NCI-H146 (cell line): ENCODE measurements around the gene TOM1L2.
"Not testable (repeated sequence)": the region's sequence is repeated elsewhere in the genome, so short reads cannot be mapped to it uniquely, and the experiment has no call there.

Source experiments
- DNase-seq: peaks from one replicate; lab custom pipeline; 2025; lab: John Stamatoyannopoulos, UW

Gene TOM1L2

DNA sequence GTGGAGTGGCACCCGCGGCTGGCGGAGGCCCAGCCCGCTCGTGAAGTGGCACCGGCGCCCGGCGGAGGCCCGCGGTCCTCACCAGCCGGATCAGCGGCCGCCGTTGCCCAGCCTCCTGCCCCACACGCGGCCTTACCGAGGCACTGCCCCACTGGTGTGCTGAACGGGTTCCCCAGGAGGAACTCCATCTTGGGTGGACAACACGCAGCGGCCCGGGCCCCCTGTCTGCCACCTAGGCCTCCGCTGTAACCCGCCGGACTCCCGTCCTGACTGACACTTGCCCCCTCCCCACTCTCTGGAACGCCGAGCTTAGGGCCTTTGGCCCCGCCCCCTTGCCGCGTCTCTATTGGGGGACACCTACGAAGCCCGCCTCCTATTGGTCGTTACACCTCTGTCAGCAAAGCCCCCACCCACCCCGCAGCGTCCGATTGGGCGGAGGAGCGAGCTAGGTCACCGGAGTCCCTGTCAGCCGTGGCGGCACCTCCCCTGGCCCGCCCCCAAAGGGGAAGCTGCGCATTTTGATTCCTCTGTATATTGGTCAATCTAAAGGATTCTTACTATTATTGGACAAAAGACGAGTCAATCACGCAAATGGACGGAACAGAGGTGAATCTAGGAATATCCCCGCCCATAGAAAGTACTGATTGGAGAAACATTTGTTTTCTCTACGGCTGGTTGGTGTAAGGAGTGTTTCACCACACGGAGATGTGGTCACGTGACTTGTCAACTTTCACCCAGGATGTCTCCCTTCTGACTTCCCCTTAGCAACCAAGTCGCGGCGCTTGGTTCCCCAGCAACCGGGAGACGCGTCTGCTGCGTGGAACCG is at the start of gene TOM1L2, which contains the start of gene DRC3:
Gene TOM1L2 (minus strand): TSS at position 275 of the 826 bp plus-strand sequence. CDS start 87 bp downstream, at position 188.
Gene DRC3 (plus strand): TSS at position 737 of the 826 bp plus-strand sequence. CDS start 4,737 bp downstream, outside the sequence.
- DNase-seq = peak; percentile 100

DNA sequence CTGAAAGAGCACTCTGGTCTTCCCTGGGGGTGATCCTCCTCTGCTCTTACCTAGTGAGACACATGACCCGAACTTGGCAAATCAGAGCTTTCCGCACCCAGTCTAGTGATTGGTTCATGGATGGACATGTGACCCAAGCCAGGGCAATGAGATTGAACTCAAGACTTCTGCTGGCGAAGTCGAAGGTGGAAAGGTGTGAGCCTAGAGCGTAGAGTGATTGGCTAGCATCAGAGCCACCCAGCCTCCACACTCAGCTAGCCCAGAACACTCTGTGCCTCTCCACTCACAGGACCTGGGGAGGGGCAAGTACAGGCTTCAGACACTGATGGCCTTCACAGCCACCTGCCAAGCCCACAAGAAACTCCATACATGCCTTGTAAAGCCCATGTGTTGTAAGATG is 49.2 kb upstream of the TOM1L2 start:
- DNase-seq = no peak

- DNase-seq = no peak
These were observed 48.8 kb upstream of the TOM1L2 start for GRCh38 chr17:18020971-18021370.

DNA sequence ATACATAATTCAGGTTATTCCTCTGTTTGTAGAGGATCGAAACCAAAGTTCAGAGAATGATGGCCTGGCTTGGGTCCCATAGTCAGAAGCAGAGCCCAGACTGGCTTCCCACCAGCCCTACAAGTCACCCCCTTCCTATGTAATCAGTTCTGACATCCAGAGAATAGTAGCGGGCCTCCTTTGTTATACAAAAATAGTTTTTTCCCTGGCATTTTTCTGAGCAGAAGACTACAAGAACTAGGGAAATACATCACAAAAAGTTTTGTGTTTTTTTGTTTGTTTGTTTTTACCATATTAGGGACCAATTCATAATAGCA is 47.6 kb upstream of the TOM1L2 start:
- DNase-seq = no peak

GRCh38 chr17:18018411-18018921 is 46.3 kb upstream of the TOM1L2 start:
- no peak for DNase-seq

- no peak for DNase-seq
These were observed 45.8 kb upstream of the TOM1L2 start for GRCh38 chr17:18017958-18018357.

- no peak for DNase-seq
These were observed 44.2 kb upstream of the TOM1L2 start for GRCh38 chr17:18016426-18016825.

DNA sequence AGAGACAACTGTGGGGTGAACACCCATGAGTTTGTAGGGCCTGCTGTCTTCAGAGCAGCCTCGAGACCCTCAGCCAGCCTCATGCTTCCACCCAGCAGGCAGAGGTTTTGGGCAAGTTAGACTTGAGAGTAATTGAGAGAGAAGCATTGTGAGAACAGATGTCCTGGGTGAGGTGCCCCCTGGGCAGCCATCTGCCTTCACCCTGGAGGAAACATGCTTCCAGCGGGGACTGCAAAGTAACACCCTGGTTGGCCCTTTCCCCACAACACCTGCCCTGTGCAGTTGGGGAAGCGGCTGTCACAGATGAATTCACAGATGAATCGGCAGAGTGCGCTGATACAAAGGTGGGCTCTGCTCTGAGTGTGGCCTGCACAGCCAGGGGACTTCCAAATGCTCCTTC is 43.4 kb upstream of the TOM1L2 start:
- DNase-seq = peak; percentile 39

- DNase-seq = no peak
These were observed 41.8 kb upstream of the TOM1L2 start for GRCh38 chr17:18014006-18014405.

GRCh38 chr17:18011286-18011685 is 39.1 kb upstream of the TOM1L2 start:
- no peak for DNase-seq

DNA sequence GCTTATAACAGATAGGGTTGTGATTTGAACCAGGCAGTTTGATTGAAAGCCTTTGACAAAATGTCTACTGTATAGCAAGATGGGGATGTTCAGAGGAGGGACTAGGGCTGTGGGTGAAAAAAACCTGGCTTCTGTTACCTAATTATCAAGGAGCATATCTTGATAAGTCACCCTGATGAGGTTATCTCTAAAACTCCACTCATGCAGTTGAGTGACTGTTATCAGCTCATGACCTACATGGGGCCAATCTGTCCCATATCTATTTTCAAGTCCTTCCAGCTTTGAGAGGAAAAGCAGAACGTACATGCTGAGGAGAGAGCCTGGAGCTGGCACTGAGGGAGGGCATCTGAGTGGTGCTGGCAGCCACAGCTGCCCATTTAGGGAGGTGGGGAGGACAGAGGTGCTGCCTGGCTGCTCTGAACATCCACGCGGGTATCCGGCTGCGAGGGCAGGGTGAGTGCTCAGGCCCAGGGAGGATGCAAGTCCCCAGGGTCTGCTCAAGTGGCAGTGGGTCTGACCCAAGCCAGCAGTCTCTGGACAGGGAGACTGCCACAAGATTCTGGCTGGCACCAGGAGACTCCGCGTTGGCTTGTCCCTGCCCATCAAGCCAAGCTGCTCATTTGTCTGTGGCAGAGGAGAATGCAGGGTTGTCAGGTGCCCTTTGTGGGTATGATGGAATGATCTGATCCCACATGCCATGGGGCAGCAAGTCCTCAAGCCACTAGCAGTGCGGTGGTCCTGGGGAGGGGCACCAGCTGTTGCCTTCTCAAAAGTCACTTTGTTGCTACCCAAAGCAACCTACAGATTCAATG is 37.6 kb upstream of the TOM1L2 start:
- DNase-seq = no peak

DNA sequence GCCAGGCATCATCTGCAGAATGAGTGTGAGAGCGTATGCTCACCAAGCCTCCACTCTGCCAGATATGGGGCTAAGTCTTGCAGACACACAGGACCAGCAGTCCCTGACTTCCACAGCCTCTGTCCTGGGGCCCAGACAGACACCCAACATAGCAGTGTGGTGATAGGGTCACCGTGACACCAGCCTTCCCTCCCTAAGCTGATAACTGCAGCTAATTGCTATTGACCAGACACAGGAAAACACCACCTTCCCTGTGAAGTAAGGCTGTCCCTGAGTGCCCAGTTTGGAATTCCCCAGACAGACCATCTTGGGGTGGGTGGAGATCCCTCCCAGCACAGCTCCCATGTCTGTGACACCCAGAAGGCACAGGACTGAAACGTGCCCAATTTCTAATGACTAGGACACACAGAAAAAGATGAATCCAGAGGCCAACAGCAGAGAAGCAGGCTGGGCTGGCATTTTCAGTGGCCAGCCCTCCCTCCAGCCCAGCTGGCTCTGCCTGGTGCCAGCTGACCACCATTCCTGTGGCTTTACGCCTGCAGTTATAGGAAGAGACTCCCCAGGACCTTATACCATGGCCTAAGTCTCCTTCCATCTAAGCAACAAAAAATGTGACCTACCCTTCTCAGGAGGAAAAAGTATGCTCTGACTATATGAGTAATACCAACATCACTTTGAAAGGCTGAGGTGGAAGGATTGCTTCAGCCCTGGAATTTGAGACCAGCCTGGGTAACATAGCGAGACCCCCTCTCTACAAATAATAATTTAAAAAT is 36.5 kb upstream of the TOM1L2 start:
- DNase-seq = no peak

DNA sequence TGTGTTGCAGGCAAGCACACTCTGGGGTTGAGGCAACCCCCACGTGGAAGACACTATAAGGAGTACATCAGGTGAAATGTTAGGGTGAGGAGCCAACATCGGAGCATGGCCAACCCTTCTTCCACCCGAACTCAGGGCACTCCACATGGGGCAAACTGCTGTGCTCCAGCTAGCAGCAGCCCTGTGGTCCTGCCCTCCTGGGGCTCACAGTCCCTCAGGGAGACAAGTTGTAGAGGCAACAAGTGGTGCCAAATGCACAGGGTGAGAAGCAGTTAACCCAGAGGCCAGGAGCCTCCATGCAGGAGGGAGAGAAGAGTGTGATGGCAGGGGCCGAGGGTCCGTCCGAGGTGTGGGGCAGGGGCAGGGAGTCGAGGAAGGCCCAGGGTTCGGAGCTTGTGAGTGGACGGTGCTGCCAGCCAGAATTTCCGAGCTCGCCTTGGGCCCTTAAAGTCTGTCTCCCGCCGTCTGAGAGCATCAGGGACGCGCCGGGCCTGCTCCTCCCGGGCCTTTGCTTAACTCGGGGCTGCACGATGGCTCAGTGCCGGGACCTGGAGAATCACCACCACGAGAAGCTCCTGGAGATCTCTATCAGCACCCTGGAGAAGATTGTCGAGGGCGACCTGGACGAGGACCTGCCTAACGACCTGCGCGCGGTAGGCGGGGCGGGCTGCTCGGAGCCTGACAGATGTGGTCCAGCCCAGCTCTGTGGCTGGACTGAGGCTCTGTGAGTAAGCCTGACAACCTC is 34.5 kb upstream of the TOM1L2 start:
- no peak for DNase-seq

GRCh38 chr17:18005496-18005895 is 33.3 kb upstream of the TOM1L2 start:
- DNase-seq = no peak

- no peak for DNase-seq
These were observed 32.7 kb upstream of the TOM1L2 start for GRCh38 chr17:18004884-18005305.

- DNase-seq = no peak
These were observed 32.1 kb upstream of the TOM1L2 start for GRCh38 chr17:18004345-18004744.

GRCh38 chr17:18002171-18002570 is 30.0 kb upstream of the TOM1L2 start:
- no peak for DNase-seq

DNA sequence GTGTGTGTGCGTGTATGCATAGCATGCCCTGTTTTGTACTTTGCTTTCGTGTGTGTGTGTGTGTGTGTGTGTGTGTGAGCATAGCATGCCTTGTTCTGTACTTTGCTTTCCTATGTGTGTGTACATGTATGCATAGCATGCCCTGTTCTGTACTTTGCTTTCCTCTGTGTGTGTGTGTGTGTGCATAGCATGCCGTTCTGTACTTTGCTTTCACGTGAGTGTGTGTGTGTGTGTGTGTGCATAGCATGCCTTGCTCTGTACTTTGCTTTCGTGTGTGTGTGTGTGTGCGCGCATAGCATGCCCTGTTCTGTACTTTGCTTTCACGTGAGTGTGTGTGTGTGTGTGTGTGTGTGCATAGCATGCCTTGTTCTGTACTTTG is 27.8 kb upstream of the TOM1L2 start:
- DNase-seq = no peak

GRCh38 chr17:17999364-18000029 is 27.3 kb upstream of the TOM1L2 start:
- no peak for DNase-seq

GRCh38 chr17:17998934-17999333 is 26.7 kb upstream of the TOM1L2 start:
- no peak for DNase-seq

DNA sequence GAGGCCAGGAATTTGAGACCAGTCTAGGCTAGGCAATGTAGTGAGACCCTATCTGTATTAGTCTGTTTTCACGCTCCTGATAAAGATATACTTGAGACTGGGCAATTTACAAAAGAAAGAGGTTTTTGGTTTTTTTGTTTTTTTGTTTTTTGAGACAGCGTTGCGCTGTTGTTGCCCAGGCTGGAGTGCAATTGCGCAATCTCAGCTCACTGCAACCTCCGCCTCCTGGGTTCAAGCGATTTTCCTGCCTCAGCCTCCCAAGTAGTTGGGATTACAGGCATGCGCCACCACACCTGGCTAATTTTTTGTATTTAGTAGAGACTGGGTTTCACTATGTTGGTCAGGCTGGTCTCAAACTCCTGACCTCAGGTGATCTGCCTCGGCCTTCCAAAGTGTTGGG is 23.7 kb upstream of the TOM1L2 start:
- not testable (repeated sequence) for DNase-seq
